HG03135 (cell line): ENCODE results near the gene DCDC1.

Experiments
- ATAC-seq: cut with Tn5 transposase; IDR thresholded peaks from one replicate; pipeline ENCODE4 v1.9.1; 2021; ENCODE audit warnings: mild to moderate bottlenecking, moderate library complexity; ENCODE audit not compliant: unreplicated experiment

Gene DCDC1

DNA sequence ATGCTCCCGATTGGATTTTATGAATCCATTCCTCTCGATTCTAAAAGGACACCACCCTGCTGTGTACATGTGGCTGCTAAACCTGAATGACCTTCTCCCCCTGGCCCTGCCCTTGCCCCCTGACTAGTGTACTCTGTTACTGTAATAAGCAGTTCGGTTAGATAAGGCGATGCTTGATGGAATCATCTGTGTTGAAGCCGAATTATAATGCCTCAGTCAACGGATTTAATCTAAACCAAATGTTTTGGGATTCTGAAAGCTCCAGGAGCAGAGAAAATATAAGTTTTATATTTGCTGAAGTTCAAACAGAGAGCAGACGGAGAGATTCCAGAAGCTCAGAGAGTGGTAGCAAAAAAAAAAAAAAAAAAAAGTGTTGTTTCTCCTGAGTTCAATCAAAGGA, 508.0 kb downstream of the DCDC1 start:
- ATAC-seq, result no peak

GRCh38 chr11:30861064-30861463, 508.5 kb downstream of the DCDC1 start:
- ATAC-seq, result no peak

DNA sequence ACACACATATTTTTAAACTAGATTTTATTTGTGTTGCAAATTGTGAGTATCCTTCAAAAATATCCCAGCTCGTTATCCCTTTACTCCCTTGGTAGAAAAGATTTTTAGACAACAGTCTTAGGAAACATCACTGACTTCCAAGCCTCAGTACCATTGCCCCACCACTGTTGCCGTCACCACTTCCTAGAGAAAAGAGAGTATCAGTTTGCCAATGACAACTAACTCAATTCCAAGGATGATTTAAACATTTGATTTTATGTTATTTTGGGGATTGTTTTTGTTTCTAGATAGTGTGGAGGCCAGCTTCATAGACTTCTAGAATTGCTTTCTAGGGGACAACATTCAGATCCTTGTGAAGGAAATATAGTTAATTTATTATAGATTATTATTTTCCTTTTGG, 509.4 kb downstream of the DCDC1 start:
- no peak for ATAC-seq

GRCh38 chr11:30859669-30860068, 509.9 kb downstream of the DCDC1 start:
- ATAC-seq, result no peak

DNA sequence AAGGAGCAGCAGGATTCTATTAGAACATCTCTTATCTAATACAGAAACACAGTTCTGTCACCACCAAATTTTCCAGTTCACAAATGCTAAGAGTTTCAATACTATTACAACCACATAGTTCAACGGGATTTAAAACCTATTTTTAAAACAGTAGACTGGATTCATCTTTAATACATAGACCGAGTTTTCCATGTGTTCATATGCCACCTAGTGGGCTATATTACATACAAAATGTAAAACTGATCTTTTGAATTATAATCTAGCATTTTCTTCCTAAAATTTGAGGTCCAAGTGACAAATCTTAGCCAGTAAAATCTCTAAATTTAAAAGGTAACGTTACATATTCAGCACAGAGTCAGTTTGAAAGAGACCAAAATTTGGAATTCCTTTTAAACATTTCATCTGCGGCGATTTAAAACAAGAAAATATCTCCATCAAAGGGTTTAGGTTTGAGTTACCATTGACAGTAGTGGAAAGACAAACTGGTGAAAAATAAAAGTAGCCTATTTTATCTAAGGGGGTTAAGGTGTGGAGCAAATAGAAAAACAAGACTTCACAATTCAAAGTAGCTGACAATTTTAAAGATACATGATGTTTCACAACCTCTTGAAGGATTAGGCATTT, 514.0 kb downstream of the DCDC1 start:
- no peak for ATAC-seq

GRCh38 chr11:30853439-30853838, 516.1 kb downstream of the DCDC1 start:
- no peak for ATAC-seq

GRCh38 chr11:30852645-30853044, 516.9 kb downstream of the DCDC1 start:
- no peak for ATAC-seq

- ATAC-seq, result no peak
Measured at GRCh38 chr11:30852091-30852490, 517.4 kb downstream of the DCDC1 start.

DNA sequence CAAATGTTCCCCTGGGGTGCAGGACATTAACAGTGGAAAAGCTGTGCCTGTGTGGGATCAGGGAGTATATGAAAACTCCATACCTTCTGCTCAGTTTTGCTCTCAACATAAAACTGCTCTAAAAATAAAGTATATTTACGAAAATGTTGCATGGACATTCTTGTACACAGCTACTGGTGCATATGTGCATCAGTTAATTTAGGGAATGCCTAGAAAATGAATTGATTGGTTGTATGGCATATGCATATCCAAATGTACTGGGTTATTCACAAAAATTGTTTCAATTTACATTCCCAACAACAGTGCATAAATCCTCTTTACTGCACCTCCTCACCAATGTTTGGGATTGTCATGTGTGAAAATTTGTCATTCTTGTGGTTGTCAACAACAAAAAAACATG, 532.3 kb downstream of the DCDC1 start:
- no peak for ATAC-seq

DNA sequence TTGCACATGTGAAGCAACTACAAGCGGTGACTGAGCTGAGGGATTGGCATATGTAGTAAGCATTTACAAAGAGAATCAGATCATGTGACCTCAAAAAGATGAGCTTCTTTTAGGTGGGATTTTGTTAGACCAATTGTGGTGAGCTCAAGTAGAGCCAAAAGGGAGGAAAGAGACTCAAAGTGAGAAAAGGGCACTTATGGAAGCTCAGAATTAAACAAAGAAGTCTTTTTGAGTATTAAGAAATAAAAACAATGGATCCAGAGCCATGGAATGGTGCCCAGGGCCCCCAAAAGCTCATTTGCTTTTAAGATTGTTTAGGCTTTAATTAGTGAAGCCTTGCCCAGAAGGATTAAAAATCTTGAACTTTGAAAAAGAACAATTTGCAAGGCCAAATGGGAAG, 536.7 kb downstream of the DCDC1 start:
- no peak for ATAC-seq

- no peak for ATAC-seq
Measured at GRCh38 chr11:30830681-30831080, 538.9 kb downstream of the DCDC1 start.

DNA sequence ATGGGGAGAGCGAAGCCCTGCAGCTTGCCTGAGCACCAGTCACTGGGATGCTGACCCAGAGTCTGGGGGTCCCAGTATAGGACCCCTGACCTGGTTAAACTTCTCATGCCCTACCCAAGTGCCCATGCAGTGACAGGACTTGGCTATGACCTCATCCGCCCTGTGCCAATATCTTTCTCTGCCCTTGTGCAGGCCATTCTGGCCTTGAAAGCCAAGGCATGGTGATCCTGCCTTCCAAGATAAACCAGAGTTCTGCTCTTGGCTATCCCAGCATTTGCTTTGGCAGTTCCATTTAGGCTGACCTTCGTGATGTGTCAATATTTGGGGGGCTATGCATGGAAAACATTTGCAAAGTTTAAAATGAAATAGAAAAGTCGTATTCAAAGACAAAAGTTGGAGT, 542.6 kb downstream of the DCDC1 start:
- ATAC-seq, result no peak

DNA sequence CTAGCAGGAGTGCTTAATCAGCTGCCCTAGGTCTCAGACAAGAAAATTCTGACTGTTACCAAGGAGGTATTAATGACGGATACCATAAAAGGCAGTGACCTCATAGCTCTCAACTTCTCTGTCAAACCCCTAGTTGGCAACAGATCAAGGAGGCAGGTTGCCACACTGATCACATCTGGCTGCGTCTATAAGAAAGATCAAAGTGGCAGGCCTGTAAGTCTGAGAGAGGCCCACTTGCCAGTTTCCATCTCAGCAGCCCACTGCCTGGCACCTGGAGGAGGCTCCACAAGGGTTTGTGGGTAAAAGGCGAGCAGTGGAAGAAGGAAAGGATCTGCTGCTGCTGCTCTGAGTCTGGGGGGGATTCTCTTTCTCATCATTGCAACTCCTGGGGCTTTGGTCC, 543.8 kb downstream of the DCDC1 start:
- ATAC-seq, result no peak

GRCh38 chr11:30823119-30823518, 546.4 kb downstream of the DCDC1 start:
- no peak for ATAC-seq

DNA sequence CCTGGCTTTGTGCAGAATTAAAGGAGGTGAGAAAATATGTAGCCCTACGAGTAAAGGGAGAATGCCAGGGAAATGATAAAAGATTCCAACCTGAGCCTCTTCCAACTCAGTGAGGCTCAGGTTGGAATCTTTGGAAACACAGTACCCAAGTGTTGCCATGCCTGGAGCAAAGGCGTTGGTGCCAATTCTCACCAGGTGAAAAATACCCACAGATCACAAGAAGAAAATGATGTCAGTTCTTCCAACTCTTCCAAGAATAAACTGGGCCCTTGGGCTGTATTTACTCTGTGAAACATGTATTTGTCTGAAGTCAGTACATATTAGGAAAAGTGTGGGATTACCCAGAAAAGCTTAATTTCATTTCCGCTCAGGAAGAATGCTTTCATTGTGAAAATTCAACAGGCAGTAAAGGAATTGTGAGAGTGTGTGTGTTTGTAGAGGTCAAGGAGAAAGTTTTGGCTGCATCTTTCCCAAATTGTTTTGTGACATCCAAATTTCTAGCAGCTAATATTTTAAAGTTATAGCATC, 548.0 kb downstream of the DCDC1 start:
- ATAC-seq, result no peak

- no peak for ATAC-seq
Measured at GRCh38 chr11:30818721-30819120, 550.8 kb downstream of the DCDC1 start.

- no peak for ATAC-seq
Measured at GRCh38 chr11:30816959-30817880, 552.3 kb downstream of the DCDC1 start.

GRCh38 chr11:30815619-30816018, 553.9 kb downstream of the DCDC1 start:
- ATAC-seq, result no peak

- ATAC-seq, result no peak
Measured at GRCh38 chr11:30814737-30815136, 554.8 kb downstream of the DCDC1 start.
